RKO (cell line): ENCODE measurements around the gene PRAMEF9.
"Not testable (repeated sequence)": the region's sequence is repeated elsewhere in the genome, so short reads cannot be mapped to it uniquely, and the experiment has no call there.

Experiments used
- DNase-seq: peaks from one replicate; pipeline ENCODE4 v3.0.0-alpha.2; 2016; ENCODE audit warnings: low spot score

The PRAMEF9 gene

DNA sequence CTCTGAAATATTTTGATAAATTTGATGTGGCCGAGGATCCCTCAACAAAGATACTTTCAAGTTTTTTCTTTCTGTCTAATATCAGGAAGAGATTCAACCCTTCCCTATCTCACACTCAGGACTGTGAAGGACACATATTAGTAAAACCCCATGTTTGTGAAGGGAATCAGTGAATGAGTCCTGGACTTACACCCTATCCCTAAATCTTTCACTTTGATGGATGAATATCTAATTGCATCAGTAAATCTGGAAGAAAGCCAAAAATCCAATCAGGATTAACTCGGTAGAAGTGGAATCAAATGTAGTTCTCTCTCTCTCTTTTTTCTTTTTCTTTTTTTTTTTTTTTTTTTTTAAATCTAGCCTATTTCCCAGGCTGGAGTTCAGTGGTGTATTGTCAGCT lies at the start of gene PRAMEF9:
Gene PRAMEF9 (plus strand): TSS at position 301 of the 400 bp plus-strand sequence. CDS start 3,433 bp downstream, outside the sequence.
- not testable (repeated sequence) for DNase-seq

DNA sequence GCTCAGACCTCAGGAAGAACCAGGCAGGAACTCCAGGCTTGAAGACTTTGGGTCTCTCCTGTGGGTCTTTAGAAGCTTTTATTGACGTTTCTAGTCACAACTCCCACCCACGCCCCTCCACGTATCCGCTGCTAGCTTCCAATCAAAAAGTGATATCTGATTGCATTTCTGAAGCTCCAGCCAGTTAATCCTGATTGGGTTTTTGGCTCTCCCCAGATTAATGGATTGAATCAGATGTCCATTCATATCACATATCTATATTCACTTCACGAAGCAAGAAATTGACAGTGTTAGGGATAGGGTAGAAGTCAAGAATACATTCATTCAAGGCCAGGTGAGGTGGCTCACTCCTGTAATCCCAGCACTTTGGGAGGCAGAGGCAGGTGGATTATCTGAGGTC lies 15.7 kb upstream of the PRAMEF9 start, which contains the start of gene PRAMEF26:
Gene PRAMEF26 (minus strand): TSS at position 101 of the 400 bp plus-strand sequence. CDS start 2,914 bp downstream, outside the sequence.
- not testable (repeated sequence) for DNase-seq

- DNase-seq, result not testable (repeated sequence)
These were observed 6.1 kb upstream of the PRAMEF9 start, which contains the start of gene HNRNPCL4 for GRCh38 chr1:13165531-13165930. TSS of gene HNRNPCL4 (minus strand) at chr1:13165631. CDS start at chr1:13165467, 164 bp downstream.

GRCh38 chr1:13201309-13201708 lies 29.7 kb downstream of the PRAMEF9 start, which contains the start of gene PRAMEF13:
TSS of gene PRAMEF13 (minus strand) at chr1:13201409. CDS start at chr1:13199589, 1,820 bp downstream.
- not testable (repeated sequence) for DNase-seq

- DNase-seq, result not testable (repeated sequence)
These were observed 37.1 kb downstream of the PRAMEF9 start for GRCh38 chr1:13208712-13209111.

- not testable (repeated sequence) for DNase-seq
These were observed 45.0 kb downstream of the PRAMEF9 start for GRCh38 chr1:13216619-13217018.

GRCh38 chr1:13219203-13219602 lies 47.6 kb downstream of the PRAMEF9 start:
- DNase-seq, result not testable (repeated sequence)

DNA sequence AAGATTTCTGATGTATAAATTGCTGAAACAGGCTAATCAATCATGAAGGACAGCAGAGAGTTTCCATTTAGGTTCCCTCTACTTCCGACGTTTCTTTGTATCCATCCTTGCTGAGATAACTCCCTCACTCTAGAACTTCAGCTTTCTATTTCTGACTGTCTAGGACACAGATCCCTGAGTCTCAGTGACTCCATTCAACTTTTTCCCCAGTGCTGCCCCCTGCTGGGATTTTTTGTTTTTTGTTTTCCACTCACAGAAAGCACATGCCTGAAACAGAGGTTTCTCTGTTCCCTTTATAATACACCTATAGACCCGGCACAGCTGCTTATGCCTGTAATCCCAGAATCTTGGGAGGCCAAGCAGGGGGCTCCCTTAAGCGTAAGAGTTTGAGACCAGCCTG lies 51.1 kb downstream of the PRAMEF9 start:
- DNase-seq, result not testable (repeated sequence)

GRCh38 chr1:13224480-13225060 lies 52.9 kb downstream of the PRAMEF9 start:
- DNase-seq, result no peak

DNA sequence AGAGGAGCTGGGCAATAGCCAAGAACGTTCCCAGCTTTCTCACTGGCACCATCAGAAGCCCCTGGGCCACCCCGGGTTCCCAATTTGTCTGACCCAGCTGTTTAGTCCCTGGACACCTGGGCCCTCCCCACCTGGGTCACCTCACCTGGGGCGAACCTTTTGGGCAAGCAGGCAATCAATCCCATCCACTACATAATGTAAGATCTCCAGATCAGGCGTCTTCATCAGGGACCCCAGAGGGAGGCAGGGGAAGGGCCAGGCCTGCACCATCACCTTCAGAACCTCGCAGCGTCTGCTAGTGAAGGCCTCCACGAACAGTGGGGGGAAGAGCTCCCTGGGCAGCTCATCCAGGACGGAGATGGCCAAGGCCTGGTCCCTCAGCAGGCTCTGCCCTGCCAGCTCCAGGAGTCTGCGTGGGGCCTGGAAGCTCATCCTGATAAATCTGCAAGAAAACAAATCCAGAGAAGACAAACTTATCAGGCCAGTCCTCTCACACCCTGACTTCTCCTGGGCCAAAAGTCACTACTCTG lies 54.1 kb downstream of the PRAMEF9 start, which contains the start of gene PRAMEF18:
Gene PRAMEF18 (minus strand): TSS at position 480 of the 530 bp plus-strand sequence. CDS start 48 bp downstream, at position 432.
- not testable (repeated sequence) for DNase-seq

DNA sequence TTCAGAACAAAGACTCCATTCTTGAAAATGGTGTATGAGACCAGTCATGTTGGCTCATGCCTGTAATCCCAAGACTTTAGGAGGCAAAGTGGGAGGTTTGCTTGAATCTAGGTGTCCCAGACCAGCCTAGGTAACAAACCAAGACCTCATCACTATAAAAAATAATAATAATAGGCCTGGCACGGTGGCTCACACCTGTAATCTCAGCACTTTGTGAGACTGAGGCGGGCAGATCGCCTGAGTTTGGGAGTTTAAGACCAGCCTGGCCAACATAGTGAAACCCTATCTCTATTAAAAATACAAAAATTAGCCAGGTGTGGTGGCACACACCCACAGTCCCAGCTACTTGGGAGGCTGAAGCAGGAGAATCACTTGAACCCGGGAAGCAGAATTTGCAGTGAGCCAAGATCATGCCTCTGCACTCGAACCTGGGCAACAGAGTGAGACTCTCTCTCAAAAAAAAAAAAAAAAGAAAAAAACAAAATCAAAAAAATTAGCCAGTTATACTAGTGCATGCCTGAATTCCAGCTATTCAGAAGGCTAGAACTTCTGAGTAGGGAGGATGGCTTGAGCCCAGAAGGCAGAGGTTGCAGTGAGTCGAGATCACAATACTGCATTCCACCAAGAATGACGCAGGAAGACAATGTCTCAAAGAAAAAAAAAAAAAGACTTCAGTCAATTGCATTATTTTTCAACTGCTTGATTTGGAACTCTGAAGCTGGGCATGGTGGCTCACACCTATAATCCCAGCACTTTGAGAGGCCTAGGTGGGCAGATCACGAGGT lies 55.8 kb downstream of the PRAMEF9 start:
- DNase-seq, result not testable (repeated sequence)

DNA sequence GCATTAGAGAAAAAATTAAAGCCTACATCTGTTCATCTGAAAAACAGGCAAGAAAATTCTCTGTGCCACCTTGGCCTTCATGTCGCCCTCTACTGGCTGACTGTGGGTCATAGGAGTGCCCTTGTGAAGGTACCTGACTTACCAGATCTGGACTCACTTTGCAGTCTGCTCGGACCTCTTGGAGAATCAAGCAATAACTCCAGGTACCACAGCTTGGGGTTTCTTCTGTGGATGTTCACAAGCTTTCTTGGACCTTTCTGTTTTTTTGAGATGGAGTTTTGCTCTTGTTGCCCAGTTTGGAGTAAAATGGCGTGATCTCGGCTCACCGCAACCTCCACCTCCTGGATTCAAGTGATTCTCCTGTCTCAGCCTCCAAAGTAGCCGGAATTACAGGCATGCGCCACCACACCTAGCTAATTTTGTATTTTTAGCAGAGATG lies 56.7 kb downstream of the PRAMEF9 start:
- DNase-seq, result no peak
